Parathyroid adenoma (tissue), 2 donors: ENCODE measurements around the gene CD33.
"Not testable (repeated sequence)": the region's sequence is repeated elsewhere in the genome, so short reads cannot be mapped to it uniquely, and the experiment has no call there.

ENCODE experiments used
- H2AFZ ChIP-seq: fragments of 300-600 bp; sonication (generic); one replicate; pipeline ENCODE4 v1.7.0; 2017; ENCODE audit warnings: antibody characterized with exemption, mild to moderate bottlenecking
- H3K27ac ChIP-seq: fragments of 300-600 bp; sonication (generic); one replicate; pipeline ENCODE4 v1.7.0; 2017
- H3K27me3 ChIP-seq: fragments of 300-600 bp; sonication (generic); one replicate; pipeline ENCODE4 v1.7.0; 2017; ENCODE audit warnings: low read length; ENCODE audit not compliant: control insufficient read depth, insufficient read depth
- H3K36me3 ChIP-seq: fragments of 300-600 bp; sonication (generic); one replicate; pipeline ENCODE4 v1.7.0; 2017; ENCODE audit warnings: low read length; ENCODE audit not compliant: control insufficient read depth, insufficient read depth
- H3K4me1 ChIP-seq: fragments of 300-600 bp; sonication (generic); one replicate; pipeline ENCODE4 v1.7.0; 2017; ENCODE audit warnings: control low read depth
- H3K4me2 ChIP-seq: fragments of 300-600 bp; sonication (generic); one replicate; pipeline ENCODE4 v1.7.0; 2017; ENCODE audit warnings: low read length
- H3K4me3 ChIP-seq: fragments of 300-600 bp; sonication (generic); one replicate; pipeline ENCODE4 v1.7.0; 2017; ENCODE audit warnings: low read depth, low read length
- H3K79me2 ChIP-seq: fragments of 300-600 bp; sonication (generic); one replicate; pipeline ENCODE4 v1.7.0; 2017; ENCODE audit warnings: control low read depth
- H3K9ac ChIP-seq: fragments of 300-600 bp; sonication (generic); one replicate; pipeline ENCODE4 v1.7.0; 2017; ENCODE audit warnings: mild to moderate bottlenecking
- H3K9me3 ChIP-seq: fragments of 300-600 bp; sonication (generic); one replicate; pipeline ENCODE4 v1.7.0; 2017; ENCODE audit warnings: low read length; ENCODE audit not compliant: control insufficient read depth
- CTCF ChIP-seq: fragments of 300-600 bp; sonication (generic); IDR thresholded peaks from one replicate; pipeline ENCODE4 v1.7.0; 2017; ENCODE audit warnings: antibody characterized with exemption, mild to moderate bottlenecking
- donor health status: primary hyperparathyroidism.

The CD33 gene

GRCh38 chr19:51204321-51204720 lies 20.6 kb upstream of the CD33 start:
- H3K27ac ChIP-seq: no peak overlapping the region
- no peak overlapping the region for H3K4me3 ChIP-seq
- H3K36me3 ChIP-seq: no peaks in the 10 kb centered on the region
- no peaks in the 10 kb centered on the region for H3K4me1 ChIP-seq
- H3K9me3 ChIP-seq: no peaks in the 10 kb centered on the region
- H3K79me2 ChIP-seq: no peaks in the 10 kb centered on the region
- no peaks in the 10 kb centered on the region for H3K27me3 ChIP-seq
- no peak overlapping the region for H3K9ac ChIP-seq
- TF ChIP-seq CTCF: no peak
- no peak overlapping the region for H3K4me2 ChIP-seq
- no peak overlapping the region for H2AFZ ChIP-seq

- Histone ChIP-seq H3K27ac (no peak overlapping the region), H3K9ac (no peak overlapping the region), H3K79me2 (no peaks in the 10 kb centered on the region), H3K27me3 (no peaks in the 10 kb centered on the region), H3K4me2 (no peak overlapping the region), H3K36me3 (no peaks in the 10 kb centered on the region), H3K9me3 (no peaks in the 10 kb centered on the region), H3K4me3 (no peak overlapping the region), H2AFZ (no peak overlapping the region), H3K4me1 (no peaks in the 10 kb centered on the region)
- no peak for TF ChIP-seq CTCF
Observed at GRCh38 chr19:51207747-51208146, 17.1 kb upstream of the CD33 start.

GRCh38 chr19:51210191-51210784 lies 14.6 kb upstream of the CD33 start:
- Histone ChIP-seq H3K79me2 (no peaks in the 10 kb centered on the region), H3K9me3 (no peaks in the 10 kb centered on the region), H3K27me3 (no peaks in the 10 kb centered on the region), H3K4me1 (no peaks in the 10 kb centered on the region), H3K4me2 (no peak overlapping the region), H3K36me3 (no peaks in the 10 kb centered on the region), H3K4me3 (no peak overlapping the region), H3K27ac (no peak overlapping the region), H3K9ac (no peak overlapping the region), H2AFZ (no peak overlapping the region)
- no peak for TF ChIP-seq CTCF

- not testable (repeated sequence) for H3K9ac ChIP-seq, H3K9me3 ChIP-seq, H3K4me3 ChIP-seq, H3K27me3 ChIP-seq, H3K4me2 ChIP-seq, H2AFZ ChIP-seq, H3K27ac ChIP-seq, H3K79me2 ChIP-seq, H3K36me3 ChIP-seq, H3K4me1 ChIP-seq
Observed at GRCh38 chr19:51210874-51211361, 14.0 kb upstream of the CD33 start.

GRCh38 chr19:51211833-51212232 lies 13.0 kb upstream of the CD33 start:
- Histone ChIP-seq H3K9me3 (no peaks in the 10 kb centered on the region), H3K27ac (no peak overlapping the region), H3K79me2 (no peaks in the 10 kb centered on the region), H3K4me2 (no peak overlapping the region), H3K27me3 (no peaks in the 10 kb centered on the region), H2AFZ (no peak overlapping the region), H3K36me3 (no peaks in the 10 kb centered on the region), H3K9ac (no peak overlapping the region), H3K4me3 (no peak overlapping the region), H3K4me1 (no peaks in the 10 kb centered on the region)
- TF ChIP-seq CTCF: no peak
